ENCODE measurements around the gene BACH2.
"Not testable (repeated sequence)": the region's sequence is repeated elsewhere in the genome, so short reads cannot be mapped to it uniquely, and the experiment has no call there.

BACH2 gene

DNA sequence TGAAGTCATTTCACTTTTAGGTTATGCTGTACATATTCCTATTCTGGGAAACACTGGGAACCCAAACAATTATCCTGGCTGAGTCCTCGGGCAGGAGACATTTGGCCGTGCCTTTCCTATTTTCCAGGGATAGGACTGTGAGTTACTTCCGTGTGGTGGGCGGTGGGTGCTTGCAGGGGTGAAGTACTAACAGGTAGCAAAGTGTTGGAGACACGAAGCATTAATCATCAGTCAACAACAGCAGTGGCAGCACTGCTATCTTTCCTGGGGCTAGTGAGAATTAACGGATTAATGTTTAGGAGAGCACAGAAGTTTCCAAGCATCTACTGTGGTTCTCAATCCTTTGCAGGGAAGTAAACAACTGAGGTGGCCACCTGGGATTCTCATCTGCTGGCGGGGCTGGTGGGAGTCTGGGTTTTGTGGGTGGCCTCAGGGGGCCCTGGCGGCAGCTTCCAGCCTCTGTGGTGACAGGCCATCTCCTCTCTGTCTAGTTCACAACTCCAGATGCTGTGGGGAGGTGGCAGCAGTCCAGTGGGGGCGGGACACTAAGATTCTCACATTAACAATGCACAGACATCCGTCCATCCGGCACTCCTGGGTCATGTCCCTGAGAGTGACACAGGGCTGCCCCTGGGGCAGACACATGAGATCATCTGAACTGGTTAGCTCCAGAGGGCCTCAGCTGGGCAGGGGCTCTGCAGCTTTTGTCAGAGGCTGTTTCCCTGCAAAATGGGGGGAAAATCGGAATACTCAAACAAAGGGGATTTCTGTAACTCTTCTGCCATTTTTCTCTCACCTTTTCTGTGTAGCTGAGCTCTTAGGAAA is 311.5 kb downstream of the BACH2 start:
- no peak for DNase-seq

DNA sequence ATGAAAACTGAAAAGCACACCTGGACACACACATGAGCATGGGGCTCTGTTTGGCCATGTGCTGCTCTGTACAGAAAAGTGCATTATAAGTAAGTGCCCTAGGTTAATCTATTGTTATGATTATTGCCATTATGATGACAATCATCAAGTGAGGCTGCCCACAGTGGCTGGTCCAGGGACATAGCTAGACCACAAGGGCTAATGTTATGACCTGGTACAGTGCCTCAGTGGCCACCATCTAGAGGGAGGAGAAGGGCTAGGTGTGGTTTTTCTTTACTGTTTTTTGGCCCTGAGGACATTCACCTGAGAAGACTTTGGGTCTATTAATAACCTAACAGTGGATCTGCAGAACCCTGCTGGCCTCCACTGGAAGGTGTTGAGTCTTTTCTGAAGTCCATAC is 316.3 kb downstream of the BACH2 start:
- no peak for DNase-seq

DNA sequence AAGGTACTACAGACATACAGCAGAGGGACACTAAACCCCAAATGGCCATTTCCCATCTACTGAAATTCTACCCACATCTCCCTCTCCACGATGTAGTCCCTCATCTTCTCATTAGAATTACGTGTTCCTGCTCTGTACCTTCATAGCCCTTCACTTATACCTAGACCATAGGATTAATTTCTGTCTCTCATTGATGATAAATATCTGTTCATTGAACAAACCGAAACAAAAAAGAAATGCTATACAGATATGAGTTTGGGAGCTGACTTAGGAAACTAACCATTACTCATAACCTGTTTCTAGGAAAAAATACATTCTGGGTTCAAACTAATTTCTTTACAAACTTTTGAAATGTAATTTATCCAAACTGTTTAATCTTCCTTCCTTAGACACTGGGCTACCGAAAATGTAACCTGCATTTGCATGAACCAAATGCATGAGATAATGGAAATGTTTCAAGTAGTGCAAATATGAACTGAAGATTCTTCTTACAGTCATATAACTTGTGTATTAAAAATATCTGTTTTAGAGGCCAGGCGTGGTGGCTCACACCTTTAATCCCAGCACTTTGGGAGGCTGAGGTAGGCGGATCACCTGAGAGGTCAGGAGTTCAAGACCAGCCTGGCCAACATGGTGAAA is 317.0 kb downstream of the BACH2 start:
- DNase-seq: no peak

DNA sequence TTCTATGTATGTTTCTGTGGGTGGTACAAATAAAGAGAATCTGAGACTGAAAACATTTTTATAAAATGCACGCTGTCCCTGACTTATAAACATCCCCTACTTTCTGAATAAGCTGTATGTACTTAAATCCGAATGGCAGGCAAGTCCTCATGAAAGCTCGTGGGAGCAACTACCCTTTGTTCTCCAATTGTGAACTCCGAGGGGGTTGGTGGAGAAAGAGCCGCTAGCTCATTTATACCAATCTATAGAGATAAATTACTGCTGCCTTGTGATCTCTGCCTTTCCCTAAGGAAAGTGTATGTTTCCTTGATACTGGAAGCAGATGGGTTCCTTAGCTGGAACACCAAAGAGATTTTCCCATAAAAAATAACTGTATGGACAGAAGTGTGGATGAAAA is 317.9 kb downstream of the BACH2 start:
- DNase-seq: no peak

DNA sequence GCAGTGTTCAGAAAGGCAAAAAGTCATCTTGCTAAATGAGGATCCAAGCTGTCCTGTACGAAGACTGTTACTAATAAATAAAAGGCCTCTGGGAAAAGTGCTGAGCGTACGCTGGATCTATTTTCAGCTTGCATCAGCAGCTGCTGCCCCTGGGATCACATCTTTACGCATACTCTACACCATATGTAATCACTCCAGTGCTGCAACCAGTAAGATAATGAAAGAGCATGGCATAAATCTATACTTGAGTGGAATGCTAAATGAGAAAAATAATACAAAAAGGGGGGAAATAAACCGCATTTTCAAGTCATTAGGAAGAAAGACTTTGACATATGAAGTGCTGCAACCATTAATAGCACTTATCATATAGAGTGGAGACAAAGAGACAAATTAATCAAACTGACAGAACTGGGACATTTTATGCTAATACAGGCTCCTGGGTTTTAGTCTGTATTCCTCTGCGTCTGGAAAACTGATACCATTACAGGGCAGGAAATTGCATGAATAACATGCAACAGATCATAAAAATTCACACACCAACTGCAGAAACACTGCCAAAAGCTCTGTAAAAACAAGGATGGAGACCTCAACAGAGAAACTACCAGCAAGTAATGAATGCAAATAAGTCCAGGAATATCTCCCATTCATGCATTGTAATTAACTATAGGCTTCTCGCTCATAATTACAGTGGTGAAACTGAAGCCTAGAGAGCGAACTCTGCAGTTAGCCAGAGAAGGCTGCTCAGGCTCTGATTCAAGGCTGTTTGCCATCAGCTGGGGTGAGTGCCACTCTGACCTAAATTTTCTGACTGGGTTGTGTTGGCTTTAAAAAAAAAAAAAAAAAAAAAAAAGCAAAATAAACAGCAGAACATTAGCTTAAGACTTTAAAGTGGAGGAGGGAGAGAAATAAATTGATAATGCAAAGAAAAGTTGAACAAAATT is 318.6 kb downstream of the BACH2 start:
- DNase-seq: no peak

DNA sequence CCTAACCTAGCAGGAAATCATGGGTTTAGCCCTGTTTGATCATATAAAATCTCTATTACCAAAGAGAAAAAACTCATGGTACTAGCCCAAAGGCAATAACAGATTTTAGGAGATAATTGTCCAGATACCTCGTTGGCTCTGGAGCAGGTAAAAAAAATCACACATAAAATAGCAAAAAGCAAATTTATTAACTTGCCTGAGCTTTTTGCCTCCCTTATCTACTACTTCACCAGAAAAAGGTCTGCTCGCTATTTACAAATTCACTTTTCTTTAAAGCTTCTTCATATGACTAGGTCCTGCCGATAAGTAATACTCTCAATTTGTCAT is 320.0 kb downstream of the BACH2 start:
- DNase-seq: no peak

DNA sequence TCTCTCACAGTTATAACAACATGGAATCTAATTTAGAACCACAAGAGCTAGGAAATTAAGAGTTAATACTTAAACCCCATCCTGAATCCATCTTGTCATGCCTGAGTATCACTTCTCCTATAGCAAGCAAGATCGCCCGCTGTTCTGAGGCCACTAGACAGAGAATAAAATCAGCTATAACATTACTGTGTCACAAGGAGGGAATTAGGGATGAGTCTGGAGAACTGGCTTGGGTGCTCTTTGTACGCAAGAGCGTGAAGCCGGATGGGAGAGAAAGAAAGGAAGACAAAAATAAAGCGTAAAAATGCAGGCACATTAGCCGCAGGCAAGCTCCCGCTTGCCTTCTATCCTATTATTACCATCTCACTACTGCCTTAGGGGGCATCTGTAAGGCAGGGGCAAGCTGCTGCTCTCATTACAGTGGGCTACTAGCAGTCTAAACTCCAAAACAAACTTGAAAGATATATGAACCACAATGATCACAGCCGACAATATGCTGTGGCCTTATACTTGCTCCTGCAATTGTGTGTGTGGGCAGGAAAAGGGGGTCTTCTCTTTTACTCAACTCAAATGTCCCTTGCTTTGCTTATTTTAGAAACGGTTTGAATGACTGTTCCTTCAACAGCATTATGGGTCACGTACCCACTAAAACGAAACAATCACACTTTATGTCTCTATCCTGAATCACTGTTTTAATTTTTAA is 320.5 kb downstream of the BACH2 start:
- DNase-seq: no peak

DNA sequence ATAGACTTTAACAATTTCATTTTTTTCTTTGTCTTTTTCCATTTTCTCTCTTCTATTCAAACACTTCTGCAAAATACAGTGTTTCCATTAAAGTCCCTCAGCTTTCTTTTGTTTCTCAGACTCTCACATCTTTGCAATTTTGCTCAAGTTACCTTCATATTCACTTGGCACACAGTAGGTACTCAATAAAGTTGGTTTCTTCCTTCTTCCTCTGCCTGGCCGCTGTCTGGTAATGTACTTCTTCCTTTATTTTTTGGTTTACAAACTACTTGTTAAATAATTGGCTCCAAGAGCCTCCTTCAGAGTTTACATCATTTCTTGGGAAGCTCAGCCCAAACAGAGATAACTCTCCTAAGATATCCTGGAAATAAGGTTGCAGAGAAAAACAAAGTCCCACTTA is 321.3 kb downstream of the BACH2 start:
- DNase-seq: no peak

DNA sequence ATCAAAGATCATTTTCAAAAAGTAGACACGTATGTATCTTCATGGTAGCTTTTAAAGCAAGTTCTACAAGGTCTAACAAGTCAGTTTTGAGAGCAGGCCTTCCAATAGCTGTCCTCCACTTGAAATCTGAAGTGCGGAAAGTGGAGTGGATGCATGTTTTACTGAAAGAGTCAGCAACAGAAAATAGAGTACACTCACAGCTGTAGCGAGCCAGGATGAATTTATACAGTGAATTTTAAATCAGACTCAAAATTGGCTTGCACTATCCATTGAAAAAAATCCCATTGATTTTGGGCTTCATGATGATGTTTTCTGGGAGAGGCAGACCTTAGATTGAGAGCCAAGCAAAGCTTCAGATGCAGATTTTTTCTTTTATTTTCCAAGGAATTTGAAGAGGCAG is 321.8 kb downstream of the BACH2 start:
- no peak for DNase-seq

DNA sequence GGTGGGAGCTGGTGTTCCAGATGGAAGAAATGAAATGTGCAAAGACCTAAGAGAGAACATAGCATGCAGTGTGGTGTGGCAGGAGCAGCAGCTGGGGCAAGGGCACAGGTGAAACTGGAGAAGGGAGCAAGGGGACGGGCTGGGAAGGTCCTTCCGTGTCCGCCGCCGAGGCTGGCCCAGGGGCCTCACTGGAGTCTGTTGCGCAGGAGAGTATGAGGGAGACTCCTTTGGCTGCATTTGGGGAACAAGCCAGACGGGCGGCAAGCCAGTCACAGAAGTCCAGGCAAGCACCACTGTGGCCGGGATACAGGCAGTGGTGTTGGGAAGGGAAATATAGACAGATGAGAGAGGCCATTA is 324.6 kb downstream of the BACH2 start:
- DNase-seq: no peak

DNA sequence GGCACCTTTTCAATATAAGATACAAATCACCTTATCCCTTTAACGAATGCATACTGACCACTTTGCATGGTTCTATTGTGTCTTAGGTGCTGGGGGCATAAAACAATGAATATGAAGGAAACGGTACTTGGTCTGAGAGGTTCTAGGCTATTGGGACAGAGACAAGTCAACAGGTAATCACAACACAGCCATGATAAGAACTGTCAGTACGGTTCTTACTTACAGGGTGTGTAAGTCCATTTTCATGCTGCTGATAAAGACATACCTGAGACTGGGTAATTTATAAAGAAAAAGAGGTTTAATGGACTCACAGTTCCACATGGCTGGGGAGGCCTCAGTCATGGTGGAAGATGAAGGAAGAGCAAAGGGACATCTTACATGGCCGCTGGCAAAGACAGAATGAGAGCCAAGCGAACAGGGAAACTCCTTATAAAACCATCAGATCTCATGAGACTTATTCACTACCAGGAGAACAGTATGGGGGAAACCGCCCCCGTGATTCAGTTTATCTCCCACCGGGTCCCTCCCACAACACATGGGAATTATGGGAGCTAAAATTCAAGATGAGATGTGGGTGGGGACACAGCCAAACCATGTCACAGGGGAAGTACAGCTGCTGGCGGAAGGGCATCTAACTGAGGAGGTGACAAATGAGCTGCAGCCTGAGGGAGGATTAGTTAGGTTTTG is 325.2 kb downstream of the BACH2 start:
- not testable (repeated sequence) for DNase-seq

DNA sequence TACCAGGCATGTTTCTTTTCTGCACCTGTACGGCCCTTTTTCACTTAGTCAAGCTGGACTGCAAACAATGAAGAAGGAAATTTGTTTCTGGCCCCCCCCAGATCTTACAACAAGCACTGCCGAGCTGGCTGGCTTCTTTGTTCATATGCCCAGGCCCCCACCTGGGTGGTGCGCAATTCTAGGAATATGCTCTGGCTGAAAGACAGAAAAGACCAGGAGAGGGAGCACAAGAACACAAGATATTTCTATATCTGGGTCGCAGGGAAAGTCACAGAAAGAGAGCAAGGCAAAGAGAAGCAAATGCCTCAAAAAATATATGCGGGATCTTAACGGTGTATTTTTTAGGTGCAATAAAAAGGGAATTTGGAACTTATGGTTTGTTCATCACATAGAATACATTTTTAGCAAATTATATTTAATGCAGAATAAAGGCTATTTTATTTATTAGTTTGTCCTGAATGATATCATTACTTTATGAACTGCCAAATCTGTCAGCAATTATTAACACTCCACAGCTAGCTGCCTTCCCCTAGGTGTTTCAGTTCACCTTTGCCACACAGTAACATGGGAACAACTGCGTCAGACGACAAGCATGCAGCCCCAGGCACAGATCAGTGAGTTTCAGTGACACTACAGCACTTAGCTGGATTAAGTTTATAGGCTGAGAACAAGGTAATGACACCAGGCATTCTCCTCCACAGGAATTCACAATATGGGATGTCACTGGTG is 325.9 kb downstream of the BACH2 start:
- peak; percentile 48 for DNase-seq

DNA sequence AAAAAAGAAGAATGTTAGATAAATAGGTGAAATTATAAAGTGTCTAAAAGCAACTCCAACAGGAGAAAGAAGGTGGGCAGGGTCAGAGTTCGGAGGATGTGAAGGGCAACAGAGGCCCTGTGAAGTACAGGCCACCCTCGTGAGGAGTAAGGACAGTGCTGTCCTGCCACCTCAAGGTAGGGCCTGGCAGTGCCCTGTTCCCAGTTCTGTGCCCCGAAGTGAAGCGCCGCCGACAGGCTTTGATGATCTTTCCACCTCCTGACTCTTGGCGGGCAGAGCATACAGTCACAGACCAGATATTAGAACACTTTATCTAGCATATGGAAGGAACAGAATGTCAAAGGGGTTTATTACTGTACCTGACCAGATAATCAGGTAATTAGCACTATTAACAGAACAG is 326.6 kb downstream of the BACH2 start:
- DNase-seq: no peak

DNA sequence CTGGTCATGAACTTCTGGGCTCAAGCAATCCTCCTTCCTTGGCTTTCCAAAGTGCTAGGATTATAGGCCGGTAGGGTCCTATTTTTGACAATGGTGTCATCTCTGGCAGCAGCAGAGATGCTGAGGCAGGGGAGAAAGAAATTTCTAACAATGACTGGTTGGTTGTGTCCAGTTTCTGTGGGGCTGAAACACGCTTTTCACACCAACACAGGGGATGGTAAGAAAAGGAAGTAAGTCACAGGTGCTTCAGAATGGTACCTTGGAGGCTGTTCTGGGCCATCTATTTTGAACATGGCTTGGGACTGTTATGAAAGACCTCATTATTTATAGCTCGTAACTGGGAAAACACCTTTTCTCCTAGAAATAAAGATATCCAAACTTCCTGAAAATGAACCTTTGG is 329.7 kb downstream of the BACH2 start:
- DNase-seq: no peak

DNA sequence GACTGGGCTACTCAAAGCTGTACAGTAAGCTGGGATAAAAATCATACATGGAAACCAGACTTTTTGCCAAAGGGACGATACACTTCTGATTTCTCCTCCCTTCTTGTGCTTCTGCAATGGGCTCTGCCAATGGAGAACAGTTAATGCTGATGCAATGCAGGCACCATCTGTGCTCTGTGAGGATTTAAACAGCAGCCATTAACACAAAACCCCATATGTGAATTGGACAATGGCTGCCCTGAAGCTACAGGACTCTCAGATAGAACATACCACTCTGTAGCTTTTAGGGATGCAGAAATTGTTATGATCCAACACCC is 330.5 kb downstream of the BACH2 start:
- no peak for DNase-seq

DNA sequence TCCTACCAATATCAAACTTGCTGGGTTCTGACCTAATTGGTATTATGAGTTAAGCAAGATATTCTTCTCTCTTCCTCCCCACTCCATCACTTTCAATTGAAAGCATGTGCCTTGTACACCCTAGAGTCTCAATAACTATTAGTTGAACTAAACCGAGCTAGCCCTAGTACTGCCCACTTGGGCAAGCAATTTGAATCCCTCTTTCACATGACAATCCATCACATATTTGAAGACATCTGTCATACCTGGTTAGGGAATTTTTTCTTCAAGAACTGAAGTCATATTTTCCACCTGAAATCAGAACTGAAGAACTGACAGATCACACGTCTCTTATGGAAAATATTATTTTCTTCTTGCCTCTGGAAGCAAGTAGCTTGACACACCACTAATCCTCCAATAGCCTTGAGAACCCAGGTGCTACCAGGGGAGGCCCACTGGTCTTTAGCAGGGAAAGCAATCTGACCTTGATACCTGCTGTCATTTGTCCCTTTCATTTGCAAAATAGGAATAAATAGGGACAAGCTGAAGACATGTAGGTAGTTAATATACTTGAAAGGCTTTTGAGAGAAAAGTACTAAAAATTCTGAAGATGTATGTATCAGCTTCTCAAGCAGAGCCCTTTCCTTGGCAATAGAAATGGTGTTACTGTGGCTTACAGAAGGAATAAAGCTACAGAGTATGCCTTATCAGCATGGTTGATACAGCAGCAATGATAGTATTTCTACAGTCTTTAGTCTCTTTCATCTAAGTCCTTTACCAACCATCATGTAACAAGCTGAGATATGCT is 331.0 kb downstream of the BACH2 start:
- DNase-seq: no peak

DNA sequence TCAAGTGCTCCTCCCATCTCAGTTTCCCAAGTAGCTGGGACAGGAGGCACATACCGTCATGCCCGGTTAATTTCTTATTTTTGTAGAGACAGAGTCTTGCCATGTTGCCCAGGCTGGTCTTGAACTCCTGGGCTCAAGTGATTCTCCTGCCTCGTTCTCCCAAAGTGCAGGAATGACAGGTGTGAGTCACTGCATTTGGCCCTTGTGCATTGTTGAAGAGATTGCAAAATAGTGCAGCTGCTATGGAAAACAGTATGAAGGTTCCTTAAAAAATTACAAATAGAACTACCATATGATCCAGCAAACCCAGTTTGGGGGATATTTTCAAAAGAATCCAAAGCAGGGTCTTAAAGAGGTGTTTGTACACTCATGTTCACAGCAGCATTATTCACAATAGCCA is 333.3 kb downstream of the BACH2 start:
- no peak for DNase-seq

DNA sequence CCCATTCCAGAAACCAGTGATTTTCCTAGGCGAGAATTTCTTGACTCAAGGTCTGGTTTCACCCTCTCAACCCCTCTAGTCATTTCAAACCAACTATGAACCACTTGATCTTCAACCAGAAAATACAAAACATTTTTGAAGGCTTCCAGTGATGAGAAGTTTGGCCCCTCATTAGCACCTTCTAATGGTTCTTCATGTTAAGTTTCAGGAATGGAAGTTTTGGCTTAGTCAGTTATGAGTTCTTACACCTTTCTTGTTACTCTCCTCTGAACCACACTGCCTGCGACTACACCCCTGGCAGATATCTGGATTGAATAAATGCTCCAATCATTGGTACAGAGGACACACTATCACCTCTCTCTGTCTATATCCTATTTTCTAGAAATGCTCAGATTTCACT is 335.2 kb downstream of the BACH2 start:
- no peak for DNase-seq

DNA sequence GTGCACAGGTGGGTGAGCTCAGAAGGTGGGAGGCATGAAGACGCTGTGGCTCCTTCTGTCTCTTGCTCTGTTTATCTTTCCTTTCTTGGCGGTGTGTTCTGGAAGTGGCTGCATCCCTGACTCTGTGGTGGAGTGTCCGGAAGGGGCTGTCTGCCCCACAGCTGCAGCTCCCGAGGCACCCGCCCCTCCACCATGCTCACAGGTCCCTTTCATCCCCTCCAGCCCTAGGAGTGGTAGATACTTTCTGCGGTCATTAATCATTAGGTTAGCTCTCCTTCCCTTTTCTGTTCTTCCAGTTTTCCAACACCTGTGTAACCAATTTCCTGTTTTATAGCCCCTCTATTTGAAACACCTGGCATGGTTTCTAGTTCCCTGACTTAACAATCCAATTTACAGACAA is 336.8 kb downstream of the BACH2 start:
- no peak for DNase-seq

DNA sequence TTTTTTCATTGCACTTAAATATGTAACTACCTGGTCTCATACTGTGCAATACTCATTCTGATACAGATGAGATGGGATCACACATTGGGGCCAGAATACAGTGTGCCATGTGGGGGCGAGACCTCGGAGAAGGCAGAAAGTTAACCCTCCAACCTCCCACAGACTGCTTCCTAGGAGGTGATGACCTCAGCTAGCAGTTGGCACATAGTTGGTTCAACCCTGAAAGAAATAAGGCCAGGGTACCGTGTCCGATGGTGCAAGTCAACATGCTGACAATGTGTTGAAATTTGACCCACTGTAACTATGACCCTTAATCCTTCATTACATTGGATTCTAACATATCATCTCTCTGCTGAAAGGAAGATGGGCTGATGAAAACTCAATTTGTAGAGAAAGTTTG is 340.5 kb downstream of the BACH2 start:
- DNase-seq: no peak

DNA sequence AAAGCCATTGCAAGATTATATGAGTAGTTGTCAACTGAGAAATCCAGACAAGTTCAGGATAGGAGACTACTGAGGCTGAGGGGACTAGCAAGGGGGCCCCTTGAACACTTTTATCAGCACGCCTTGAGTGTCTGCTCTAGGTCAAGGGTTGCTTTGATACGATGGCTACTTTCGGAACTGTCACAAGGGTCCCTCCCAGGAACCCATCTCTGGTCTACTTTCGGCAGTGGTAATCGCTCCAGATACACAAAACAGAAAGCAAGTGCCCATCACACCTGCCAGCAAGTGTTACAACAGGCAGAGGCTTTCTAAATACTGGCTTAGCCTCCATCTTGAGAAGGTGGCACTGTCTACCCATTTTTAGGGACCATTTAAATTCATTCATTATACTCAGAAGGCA is 341.3 kb downstream of the BACH2 start:
- no peak for DNase-seq
